Measurements from ENCODE around the gene LRIG1.

DNA sequence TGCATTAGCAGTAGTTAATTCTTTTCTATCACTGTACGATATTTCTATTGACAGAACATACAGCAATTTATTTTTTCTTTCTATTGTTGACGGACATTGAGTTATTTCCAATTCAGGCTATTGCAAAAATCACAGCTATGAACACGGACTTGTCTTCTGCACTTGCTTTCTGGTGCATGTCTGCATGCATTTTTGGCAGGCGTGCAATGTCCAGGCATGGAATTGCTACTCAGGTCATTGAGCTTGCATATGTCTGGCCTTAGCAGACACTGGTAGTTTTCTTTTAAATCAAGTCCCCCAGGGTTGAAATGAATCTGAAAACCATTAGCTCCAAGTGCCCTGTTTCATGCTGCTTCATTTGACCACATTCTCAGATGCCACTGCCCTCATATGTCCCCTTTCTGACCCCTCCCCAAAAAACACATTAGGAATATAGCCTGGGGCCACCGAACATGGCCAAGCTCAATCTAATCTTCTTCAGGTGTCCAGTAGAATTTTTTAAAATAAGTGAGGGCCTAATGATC, 72.8 kb downstream of the LRIG1 start:
- TF ChIP-seq, protein P1, sequence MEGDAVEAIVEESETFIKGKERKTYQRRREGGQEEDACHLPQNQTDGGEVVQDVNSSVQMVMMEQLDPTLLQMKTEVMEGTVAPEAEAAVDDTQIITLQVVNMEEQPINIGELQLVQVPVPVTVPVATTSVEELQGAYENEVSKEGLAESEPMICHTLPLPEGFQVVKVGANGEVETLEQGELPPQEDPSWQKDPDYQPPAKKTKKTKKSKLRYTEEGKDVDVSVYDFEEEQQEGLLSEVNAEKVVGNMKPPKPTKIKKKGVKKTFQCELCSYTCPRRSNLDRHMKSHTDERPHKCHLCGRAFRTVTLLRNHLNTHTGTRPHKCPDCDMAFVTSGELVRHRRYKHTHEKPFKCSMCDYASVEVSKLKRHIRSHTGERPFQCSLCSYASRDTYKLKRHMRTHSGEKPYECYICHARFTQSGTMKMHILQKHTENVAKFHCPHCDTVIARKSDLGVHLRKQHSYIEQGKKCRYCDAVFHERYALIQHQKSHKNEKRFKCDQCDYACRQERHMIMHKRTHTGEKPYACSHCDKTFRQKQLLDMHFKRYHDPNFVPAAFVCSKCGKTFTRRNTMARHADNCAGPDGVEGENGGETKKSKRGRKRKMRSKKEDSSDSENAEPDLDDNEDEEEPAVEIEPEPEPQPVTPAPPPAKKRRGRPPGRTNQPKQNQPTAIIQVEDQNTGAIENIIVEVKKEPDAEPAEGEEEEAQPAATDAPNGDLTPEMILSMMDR (IDR thresholded peaks at IDR 0.05), result no peak
- TF ChIP-seq EZH2phosphoT487 (IDR thresholded peaks at IDR 0.05), result no peak
- TF ChIP-seq EZH2 (IDR thresholded peaks at IDR 0.05), result no peak

Data from neural progenitor cell (in vitro differentiated cells).